SK-N-SH treated with all-trans-retinoic acid at 6 μM for 48 hours (cell line): ENCODE results near the gene NAMPT.

ENCODE experiments used
- TSHZ2 ChIP-seq: fragments of 250-450 bp; sonication (Bioruptor Pico); IDR thresholded peaks from 2 replicates; pipeline ENCODE4 v1.5.0; 2020; ENCODE audit warnings: mild to moderate bottlenecking, moderate library complexity
- ZNF8 ChIP-seq: fragments of 450-650 bp; formaldehyde crosslinking; IDR thresholded peaks from 2 replicates; pipeline ENCODE4 v1.5.0; 2020; ENCODE audit warnings: mild to moderate bottlenecking, moderate library complexity

GRCh38 chr7:106313966-106314365 is 29.2 kb upstream of the NAMPT start:
- no peak for TF ChIP-seq ZNF8 (CRISPR knock-in tag)
- no peak for TF ChIP-seq TSHZ2 (CRISPR knock-in tag)
